SHP77 treated with DMSO at 0.1 percent for 48 hours (cell line): ENCODE results near the gene SYNGR1.

Source experiments
- DNase-seq: peaks from one replicate; lab custom pipeline; 2025; lab: John Stamatoyannopoulos, UW

The SYNGR1 gene

DNA sequence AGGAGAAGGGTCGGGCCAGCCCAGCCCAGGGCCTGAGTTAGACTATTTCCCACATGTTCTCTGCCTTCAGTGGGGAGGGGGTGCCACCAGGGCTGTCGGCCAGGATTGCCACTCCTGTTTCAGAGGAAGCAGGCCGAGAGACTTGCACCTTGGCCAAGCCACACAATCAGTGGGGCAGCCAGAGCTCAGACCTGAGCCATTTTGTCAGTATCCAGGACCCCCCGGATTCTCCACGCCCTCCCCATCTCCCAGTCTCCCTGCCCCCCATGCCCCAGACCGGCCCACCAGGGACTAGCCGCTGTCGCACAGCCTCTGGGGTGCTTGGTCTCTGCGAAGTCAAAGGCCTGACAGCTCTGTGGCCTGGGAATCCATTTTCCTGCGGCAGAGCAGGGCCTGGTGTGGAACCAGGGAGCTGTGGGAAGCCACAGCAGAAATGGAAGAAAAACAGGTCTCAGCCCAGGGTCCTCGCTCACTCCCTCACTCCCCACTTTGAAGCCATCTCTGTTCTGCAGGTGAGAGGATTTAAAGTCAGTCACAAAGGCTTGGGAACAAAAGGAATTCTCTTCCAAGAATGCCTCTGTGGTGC is 81.5 kb downstream of the SYNGR1 start:
- DNase-seq = no peak

- no peak for DNase-seq
Observed at GRCh38 chr22:39431821-39432251, 82.0 kb downstream of the SYNGR1 start.

- no peak for DNase-seq
Observed at GRCh38 chr22:39432361-39432811, 82.6 kb downstream of the SYNGR1 start.

DNA sequence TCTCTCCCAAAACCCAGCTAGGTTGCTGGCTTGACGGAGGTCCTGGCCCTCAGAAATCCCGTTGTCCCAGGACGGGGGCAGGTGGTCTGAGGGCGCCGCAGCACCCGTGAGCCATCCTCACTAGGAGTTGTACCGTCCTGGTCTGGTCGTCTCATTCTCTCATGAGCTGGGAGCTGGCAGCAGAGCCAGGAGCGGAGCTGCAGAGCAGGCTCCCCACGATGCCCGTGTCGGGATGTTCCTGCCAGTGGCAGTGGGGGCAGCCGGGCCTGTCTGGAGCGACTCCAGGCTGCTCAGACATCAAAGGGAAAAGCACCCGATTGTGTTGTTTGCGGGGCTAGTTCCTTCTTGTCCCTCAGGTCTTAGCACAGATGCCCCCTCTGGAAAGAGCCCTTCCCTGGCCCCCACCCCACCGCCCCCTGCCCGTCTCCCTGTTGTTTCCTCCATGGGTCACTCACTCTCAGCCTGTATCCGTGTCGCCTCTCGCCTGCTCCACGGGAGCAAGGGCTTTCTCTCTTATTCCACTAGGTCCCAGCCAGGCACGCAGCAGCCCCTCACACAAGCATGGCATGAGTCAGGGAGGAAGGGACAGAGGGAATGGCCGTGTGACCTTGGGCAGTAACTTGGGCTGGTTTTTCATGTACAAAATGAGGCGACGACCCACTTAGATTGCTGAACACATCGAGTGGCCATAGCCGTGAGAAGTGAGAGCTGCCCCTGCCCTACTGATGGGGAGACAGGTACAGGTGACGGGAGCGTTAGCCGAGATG is 83.9 kb downstream of the SYNGR1 start:
- no peak for DNase-seq

DNA sequence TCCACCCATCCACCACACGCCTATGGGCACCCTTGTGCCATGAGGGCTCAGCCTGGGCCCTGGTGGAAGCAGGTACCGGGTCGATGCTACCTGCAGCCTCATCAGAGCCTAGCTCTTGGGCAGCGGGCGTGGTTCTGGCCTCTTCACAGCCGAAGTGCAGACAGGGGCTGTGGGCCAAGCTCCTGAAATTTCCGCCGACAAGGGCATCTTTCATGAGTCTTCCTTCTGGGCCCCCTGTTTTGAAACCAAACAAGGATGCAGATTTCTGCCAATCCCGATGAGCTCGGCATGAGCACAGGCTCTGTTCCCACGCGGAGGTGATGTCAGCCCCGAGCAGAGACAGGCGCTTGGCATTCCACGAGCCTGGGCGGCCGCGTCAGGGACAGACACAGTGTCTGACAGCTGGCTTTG is 84.5 kb downstream of the SYNGR1 start:
- DNase-seq = no peak

DNA sequence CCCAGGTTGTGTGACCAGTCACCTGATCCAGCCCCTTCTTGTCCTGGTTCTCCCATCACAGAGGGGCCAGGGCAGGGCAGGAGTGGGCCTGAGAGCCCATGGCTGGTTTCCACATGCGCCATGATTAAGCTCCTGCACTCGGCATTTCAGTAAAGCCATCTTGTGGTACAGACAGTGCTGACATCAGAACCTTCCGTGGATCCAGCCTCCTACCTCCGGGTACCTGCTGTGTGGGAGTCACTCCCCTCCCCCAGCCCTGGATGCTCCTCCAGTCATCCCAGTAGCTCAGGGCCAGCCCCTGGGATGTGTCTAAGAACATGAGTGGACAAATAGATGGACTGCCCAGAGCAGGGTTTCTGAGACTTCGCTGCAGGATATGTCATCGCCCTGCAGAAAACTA is 84.9 kb downstream of the SYNGR1 start:
- DNase-seq = no peak
